ENCODE results near the gene RBMS2.
"Not testable (repeated sequence)": the region's sequence is repeated elsewhere in the genome, so short reads cannot be mapped to it uniquely, and the experiment has no call there.

RBMS2 gene

DNA sequence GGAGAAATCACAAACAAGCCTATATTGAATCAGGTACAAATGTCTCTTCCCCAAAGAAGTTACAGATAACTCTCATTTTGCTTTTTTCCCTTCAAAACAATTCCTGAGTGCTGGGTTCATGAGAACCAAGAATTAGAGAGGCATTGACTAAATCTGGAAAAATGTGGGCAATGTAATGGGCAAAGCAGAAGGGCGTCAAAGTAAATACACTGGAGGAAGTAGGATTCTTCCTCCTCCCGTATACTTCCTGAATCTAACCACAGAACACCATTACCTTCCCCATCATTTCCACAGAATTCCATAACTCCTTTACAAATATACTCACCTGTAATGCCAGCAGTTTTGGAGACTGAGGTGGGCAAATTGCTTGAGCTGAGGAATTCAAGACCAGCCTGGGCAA lies 3.0 kb upstream of the RBMS2 start:
- no peak for DNase-seq

DNA sequence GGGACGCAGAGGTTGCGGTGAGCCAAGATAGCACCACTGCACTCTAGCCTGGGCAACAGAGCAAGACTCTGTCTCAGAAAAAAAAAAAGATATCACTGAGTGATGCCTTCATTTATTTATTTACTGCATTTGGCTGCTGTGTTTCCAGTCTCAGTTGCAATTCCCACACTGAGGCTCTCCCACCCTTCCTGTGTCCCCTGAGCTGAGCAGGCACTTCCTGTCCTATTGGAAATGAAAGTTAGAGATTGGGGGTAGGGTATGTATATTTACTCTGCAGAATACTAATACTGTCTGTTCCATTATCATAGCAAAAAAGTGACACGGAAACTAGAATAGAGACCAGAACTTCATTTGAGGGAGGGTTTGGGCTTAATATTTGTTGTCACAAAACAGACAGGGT lies 1.6 kb upstream of the RBMS2 start:
- DNase-seq: no peak

DNA sequence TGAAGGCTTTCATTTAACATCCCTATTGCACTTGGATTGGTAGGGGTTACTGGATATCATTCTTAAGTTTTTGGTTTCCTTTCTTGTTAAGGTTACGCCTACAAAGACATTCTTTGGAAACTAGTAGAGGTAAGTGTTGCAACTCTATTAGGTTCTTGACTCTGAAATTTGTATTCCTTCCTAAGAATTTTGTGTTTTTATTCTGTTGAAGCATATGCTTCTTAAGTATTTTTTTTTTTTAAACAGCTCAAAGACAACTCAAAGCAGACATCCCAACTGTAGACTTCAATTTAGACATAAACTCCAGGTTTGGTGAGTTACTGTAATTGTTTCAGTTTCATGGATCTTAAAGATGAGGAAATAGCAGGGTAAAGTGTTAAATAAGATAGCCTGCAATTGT lies 1.1 kb upstream of the RBMS2 start:
- DNase-seq: no peak

GRCh38 chr12:56521209-56521589 lies 421 bp upstream of the RBMS2 start:
- no peak for DNase-seq

DNA sequence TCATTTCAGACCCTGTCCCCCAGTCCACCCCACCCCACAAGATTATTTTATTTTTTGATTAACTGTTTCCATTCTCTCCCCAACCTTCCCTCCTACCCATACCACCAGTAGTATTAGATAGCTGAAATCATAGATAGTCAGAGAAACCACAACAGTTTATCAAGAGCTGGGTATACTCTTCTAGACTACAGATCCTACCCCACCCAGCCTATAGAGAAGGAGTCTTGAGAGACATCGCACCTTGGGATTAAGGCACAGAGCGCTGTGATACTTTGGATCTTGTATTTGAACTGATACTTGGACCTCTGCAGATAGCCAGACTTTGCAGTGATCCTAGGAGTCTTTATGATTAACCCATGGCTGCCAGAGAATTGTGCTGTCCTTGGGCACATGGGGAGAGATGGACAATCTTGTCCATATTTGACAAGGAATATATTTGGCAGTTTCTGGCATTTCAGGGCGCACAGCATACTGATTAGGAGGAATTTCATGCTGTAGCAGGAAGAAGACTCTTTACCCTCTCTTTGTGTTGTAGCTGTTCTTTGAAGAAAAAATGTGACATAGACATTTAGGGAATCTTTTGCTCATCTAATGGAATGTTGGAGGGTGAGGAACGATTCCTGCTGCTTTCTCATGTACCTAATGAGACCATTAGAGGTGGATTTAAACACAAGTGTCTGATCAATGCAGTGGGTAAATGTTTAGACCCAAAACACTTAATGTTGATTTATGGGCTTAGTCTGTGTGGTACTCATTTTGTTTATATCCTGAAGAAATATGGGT lies 982 bp downstream of the RBMS2 start:
- no peak for DNase-seq

DNA sequence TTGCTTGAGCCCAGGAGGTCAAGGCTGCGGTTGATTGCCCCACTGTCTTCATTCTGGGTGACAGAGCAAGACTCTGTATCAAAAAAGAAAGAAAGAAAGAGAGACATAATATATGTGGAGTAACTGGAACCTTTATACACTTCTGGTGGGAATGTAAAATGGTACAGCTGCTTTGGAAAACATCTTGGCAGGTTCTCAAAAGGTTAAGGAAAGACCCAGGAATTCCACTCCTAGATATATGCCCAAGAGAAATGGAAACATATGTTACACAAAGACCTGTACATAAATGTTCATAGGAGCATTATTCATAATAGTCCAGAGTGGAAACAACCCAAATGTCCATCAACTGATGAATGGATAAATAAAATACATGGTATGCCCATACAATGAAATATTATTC lies 7.2 kb downstream of the RBMS2 start:
- no peak for DNase-seq

DNA sequence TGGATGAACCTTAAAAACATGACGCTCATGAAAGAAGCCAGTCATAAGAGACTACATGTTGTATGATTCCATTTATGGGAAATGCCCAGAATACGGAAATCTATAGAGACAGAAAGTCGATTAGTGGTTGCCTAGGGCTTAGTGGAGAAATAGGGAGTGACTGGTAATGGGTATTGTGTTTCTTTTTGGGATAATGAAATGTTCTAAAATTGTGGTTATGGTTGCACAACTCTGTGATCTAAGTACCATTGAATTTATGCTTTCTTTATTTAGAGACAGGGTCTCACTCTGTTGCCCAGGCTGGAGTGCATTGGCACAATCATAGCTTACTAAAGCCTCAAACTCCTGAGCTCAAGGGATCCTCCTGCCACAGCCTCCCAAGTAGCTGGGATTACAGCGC lies 8.0 kb downstream of the RBMS2 start:
- no peak for DNase-seq

GRCh38 chr12:56530390-56531055 lies 8.9 kb downstream of the RBMS2 start:
- DNase-seq: no peak

DNA sequence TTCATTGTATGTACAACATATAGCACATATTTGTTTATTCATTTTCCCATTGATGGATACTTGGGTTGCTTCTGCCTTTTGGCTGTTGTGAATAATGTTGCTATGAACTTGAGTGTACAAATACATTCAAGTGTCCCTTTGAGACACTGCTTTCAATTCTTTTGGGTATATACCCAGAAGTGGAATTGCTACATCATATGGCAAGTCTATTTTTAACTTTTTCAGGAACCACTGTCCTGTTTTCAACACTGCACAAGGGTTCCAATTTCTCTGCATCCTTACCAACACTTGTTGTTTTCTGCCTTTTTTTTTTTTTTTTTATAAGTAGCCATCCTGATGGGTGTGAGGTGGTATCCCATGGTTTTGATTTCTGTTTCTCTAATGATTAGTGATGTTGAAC lies 15.9 kb downstream of the RBMS2 start:
- DNase-seq: no peak

DNA sequence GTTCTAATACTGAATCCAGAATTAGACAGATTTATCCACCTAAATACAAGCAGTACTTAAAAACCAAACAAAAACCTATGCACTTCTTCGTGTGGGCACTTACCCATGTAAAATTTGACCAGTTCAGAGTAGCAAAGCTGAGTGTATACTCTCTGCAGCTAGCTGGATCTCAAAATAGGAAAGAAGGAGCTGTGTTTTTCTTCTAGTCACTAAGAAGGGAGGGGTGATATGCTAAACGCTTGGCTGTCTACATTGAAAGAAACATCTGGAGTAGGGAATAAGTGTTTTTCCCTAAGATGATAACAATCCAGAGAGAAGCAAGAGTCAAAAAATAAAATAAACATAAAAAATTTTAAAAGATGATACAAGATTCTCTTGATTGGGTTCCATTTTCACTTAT lies 20.0 kb downstream of the RBMS2 start:
- no peak for DNase-seq

DNA sequence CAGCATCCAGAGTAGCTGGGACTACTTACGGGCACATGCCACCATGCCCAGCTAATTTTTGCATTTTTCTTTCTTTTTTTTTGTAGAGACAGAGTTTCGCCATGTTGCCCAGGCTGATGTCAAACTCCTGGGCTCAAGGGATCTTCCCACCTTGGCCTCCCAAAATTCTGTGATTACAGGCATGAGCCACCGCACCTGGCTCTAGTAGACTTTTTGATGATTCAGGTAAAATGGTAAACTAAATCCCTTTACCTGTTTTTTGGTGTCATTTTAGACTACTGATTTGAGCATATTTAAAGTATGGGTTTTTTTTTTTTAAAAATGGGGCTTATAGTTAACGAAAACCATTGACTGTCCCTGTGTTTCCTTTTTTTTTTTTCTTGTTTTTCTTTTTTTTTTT lies 20.5 kb downstream of the RBMS2 start:
- no peak for DNase-seq

DNA sequence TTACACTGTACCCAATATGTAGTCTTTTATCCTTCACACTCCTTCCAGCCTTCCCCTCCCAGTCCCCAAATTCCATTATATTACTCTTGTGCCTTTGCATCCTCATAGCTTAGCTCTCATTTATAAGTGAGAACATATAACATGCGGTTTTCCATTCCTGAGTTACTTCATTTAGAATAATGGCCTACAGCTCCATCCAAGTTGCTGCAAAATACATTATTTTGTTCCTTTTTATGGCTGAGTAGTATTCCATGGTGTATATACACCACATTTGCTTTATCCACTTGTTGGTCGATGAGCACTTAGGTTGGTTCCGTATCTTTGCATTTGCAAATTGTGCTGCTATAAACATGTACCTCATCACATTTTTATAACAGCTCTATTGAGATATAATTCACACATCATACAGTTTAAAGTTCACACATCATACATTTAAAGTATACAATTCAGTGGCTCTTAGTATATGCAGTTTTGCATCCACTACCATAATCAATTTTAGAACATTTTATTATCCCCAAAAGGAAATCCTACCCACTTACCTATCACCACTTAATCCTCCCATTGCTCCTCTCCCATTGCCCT lies 23.5 kb downstream of the RBMS2 start:
- no peak for DNase-seq

DNA sequence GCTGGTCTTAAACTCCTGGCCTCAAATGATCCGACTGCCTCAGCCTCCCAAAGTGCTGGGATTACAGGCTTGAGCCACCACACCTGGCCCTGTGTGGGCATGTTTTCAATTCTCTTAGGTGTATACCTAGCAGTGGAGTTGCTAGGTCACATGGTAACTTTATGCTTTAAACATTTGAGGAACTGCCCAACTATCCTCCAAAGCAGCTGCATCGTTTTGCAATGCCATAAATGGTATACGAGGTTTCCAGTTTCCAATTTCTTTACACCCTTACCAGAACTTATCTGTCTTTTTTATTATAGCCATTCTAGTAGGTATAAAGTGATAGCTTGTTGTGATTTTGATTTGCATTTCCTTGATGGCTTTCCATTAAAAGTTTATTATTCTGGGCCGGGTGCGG lies 25.1 kb downstream of the RBMS2 start:
- DNase-seq: no peak

- no peak for DNase-seq
These were observed 29.4 kb downstream of the RBMS2 start for GRCh38 chr12:56551070-56551469.

GRCh38 chr12:56565510-56566101 lies 44.0 kb downstream of the RBMS2 start:
- peak; percentile 52 for DNase-seq

GRCh38 chr12:56568146-56568545 lies 46.5 kb downstream of the RBMS2 start:
- no peak for DNase-seq

DNA sequence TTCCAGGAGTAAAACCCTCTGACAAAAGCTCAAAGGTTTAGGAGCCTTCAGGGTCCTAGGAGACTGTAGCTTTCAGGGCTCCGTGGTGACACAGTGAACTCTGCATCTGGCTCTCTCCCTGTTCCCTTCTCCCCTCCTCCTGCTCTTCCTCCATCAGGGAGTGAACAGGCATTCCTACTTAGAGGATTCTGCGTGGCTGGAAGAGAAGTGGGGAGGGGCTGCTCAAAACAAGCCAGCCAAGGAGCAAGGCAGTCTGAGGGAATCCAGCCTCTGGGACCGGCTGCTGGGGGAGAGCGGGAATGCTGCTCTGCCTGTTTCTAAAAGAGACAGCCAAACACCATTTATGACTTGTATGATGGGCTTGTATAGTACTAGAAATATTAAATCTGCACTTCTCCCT lies 49.5 kb downstream of the RBMS2 start:
- DNase-seq: no peak

- no peak for DNase-seq
These were observed 50.7 kb downstream of the RBMS2 start for GRCh38 chr12:56572288-56572687.

DNA sequence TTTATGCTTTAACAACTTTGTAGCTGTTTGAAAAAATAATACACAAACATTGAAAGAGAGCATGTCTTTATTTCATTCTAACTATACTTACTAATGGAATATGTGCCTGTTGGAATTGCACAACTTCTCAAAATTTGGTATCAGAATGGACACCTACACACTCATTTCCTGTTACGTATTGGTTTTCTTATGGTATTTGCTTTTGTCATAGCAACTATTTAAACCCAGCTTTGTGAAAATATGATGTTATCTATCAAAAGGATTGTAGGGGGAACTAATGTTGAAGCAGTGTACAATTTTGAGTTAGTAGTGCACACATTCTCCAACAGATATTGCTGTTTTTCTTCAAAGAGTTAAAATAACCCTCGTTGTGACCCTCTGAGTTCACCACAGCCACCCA lies 52.6 kb downstream of the RBMS2 start:
- no peak for DNase-seq

- DNase-seq: not testable (repeated sequence)
These were observed 55.6 kb downstream of the RBMS2 start for GRCh38 chr12:56577248-56577647.

GRCh38 chr12:56578983-56579546 lies 57.4 kb downstream of the RBMS2 start:
- DNase-seq: no peak

DNA sequence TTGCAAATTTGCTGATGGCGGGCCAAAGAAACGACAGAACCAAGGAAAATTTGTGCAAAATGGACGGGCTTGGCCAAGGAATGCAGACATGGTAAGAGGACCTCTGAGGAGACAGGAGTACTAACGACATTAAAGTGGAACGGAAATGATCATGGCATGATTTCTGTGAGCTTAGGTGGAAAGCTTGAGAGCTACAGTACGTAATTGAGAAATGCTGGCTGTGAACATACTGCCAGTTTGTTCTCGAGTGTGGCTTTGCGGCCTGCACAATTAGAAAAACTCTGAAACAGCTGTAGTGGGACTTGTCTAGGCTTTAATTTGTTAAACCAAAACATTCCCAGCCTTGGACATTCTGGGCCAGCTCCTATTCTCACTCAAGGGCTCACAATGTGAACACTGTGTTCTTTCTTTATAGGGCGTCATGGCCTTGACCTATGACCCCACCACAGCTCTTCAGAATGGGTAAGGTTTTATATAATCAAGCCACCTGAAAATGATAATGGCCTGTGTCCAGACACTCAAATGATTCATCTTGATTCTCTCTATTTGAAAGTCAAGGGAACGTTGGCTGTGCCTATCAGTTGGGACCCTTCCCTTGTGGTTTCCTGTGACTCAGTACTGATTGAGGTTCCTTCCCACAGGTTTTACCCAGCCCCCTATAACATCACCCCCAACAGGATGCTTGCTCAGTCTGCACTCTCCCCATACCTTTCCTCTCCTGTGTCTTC lies 60.0 kb downstream of the RBMS2 start:
- DNase-seq: no peak

GRCh38 chr12:56585098-56585497 lies 63.5 kb downstream of the RBMS2 start:
- DNase-seq: no peak
